HepG2 (cell line): ENCODE data around the gene SAPCD2. TPM values are rescaled to one million over a fixed set of nuclear protein-coding genes. Genes with fewer than 3 reads are reported as not detected.

Experiments
- PTBP1 ChIP-seq: fragments of 200-400 bp; formaldehyde crosslinking; IDR thresholded peaks from 2 replicates; pipeline ENCODE4 v1.6.1; 2018; ENCODE audit warnings: low read length, low read depth; ENCODE audit not compliant: poor library complexity, severe bottlenecking
- SATB2 ChIP-seq: sonication (generic); formaldehyde crosslinking; IDR thresholded peaks from 2 replicates; pipeline ENCODE4 v1.5.0; 2020; ENCODE audit warnings: missing genetic modification reagents
- TAF15 ChIP-seq: fragments of 200-400 bp; formaldehyde crosslinking; IDR thresholded peaks from one replicate; pipeline ENCODE4 v1.6.1; 2018; ENCODE audit warnings: mild to moderate bottlenecking, low read depth, low read length; ENCODE audit not compliant: poor library complexity, severe bottlenecking
- ZBTB38 ChIP-seq: sonication (generic); formaldehyde crosslinking; IDR thresholded peaks from 2 replicates; pipeline ENCODE4 v1.5.1; 2020; ENCODE audit warnings: mild to moderate bottlenecking, missing genetic modification reagents
- ZFP36 ChIP-seq: fragments of 150-350 bp; IDR thresholded peaks from 2 replicates; pipeline ENCODE4 v1.6.1; 2018; ENCODE audit warnings: borderline replicate concordance, low read length, low read depth; ENCODE audit not compliant: partially characterized antibody
- ZNF562 ChIP-seq: sonication (generic); formaldehyde crosslinking; IDR thresholded peaks from 2 replicates; pipeline ENCODE4 v1.8.0; 2022; ENCODE audit warnings: missing genetic modification reagents, borderline replicate concordance
- ZSCAN25 ChIP-seq: sonication (generic); formaldehyde crosslinking; IDR thresholded peaks from 2 replicates; pipeline ENCODE4 v1.8.0; 2022; ENCODE audit warnings: mild to moderate bottlenecking, missing genetic modification reagents
- polyA plus RNA-seq, 8 experiments: library from polyadenylated mRNA; depleted of rRNA in 3 of 8; stranded (reverse) in 7 of 8; unstranded in 1 of 8; fragments of >200 nt; fragmentation: Illumina TruSeq in 4 of 8; extraction: Trizol in 4 of 8; gene quantifications; 2 replicates each; pipeline versions ENCODE4 v1.2.1 to v1.2.3, GENCODE V29; 2011 to 2016; ENCODE audit warnings: low read depth in 4 of 8, missing spikeins in 1 of 8, mixed read lengths in 1 of 8; ENCODE audit not compliant: insufficient read depth in 1 of 8
- total RNA-seq, 5 experiments: library from RNA; depleted of rRNA; stranded (reverse); fragments of >200 nt; fragmentation: Illumina TruSeq; extraction: Trizol; gene quantifications; 2 replicates each; pipeline ENCODE4 v1.2.3, GENCODE V29; 2016; ENCODE audit warnings: low read depth in 1 of 5
- TF ChIP-seq, protein P1 (sequence below): sonication (generic); formaldehyde crosslinking; IDR thresholded peaks from 2 replicates; pipeline ENCODE4 v1.9.0; 2021; ENCODE audit warnings: missing genetic modification reagents, mild to moderate bottlenecking, borderline replicate concordance
- TF ChIP-seq, protein P2 (sequence below): sonication (generic); IDR thresholded peaks from 2 replicates; pipeline ENCODE4 v1.6.1; 2016; ENCODE audit warnings: low read depth, borderline replicate concordance
- TF ChIP-seq, protein P3 (sequence below): sonication (generic); formaldehyde crosslinking; IDR thresholded peaks from 2 replicates; pipeline ENCODE4 v1.8.0; 2022; ENCODE audit warnings: missing genetic modification reagents, mild to moderate bottlenecking, inconsistent platforms, borderline replicate concordance
- TF ChIP-seq, protein P4 (sequence below): sonication (generic); formaldehyde crosslinking; IDR thresholded peaks from 2 replicates; pipeline ENCODE4 v1.4.0; 2020; ENCODE audit warnings: missing genetic modification reagents, borderline replicate concordance
- TF ChIP-seq, protein P5 (sequence below): fragments of 450-650 bp; IDR thresholded peaks from 2 replicates; pipeline ENCODE4 v1.6.1; 2017; ENCODE audit warnings: mild to moderate bottlenecking
- TF ChIP-seq, protein P6 (sequence below): sonication (generic); formaldehyde crosslinking; IDR thresholded peaks from 2 replicates; pipeline ENCODE4 v1.8.0; 2022; ENCODE audit warnings: mild to moderate bottlenecking, missing genetic modification reagents

Gene SAPCD2
- total and polyA plus RNA-seq, 2 of the 13 experiments (the other 11 are each of a cell fraction or from before 2014, with no cell fraction given): 21.9 to 42.8 TPM

DNA sequence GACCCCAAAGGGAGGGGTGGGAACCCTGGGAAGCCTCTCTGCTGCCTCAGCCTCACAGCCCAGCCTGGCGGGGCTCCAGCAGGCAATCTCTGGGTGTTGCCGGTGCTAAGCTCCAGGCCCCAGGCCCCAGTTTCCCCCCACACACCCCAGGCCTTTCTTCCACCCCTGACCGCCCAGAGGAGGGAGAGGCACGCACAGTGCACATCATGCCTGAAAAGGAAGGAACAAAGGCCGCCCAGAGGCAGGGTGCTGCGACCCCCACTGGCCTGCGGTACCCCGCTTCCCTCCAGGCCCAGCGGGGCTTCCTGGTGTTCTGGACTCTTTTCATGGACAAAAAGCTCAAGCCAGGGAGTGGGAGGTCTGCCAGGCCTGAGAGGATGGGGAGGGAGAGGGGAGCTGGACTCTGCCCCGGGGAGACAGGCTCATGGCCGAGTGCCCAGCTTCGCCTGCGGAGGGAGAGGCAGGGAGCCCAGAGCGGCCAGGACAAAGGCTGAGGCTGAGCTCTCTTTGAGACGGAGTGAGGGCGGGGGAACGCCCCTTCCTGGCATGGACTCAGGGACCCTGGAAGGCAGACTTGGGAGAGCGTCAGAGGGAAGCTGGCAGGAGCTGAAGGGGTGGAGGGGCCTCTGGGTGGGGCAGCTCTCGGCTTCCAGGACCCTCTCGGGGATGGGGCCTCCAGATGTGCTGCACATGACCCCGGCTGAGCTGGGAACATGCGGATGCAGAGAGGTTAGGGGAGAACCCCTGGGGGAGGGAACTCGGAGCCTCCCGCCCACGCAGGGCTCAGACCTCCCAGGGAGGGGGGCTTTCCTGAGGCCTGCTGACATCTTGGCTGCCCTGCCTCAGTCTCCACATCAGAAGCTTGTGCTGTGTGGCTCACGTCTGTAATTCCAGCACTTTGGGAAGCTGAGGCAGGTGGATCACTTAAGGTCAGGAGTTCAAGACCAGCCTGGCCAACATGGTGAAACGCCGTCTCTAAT, 14.7 kb downstream of the SAPCD2 start (continued):
- TF ChIP-seq, protein P1, sequence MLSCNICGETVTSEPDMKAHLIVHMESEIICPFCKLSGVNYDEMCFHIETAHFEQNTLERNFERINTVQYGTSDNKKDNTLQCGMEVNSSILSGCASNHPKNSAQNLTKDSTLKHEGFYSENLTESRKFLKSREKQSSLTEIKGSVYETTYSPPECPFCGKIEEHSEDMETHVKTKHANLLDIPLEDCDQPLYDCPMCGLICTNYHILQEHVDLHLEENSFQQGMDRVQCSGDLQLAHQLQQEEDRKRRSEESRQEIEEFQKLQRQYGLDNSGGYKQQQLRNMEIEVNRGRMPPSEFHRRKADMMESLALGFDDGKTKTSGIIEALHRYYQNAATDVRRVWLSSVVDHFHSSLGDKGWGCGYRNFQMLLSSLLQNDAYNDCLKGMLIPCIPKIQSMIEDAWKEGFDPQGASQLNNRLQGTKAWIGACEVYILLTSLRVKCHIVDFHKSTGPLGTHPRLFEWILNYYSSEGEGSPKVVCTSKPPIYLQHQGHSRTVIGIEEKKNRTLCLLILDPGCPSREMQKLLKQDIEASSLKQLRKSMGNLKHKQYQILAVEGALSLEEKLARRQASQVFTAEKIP (CRISPR knock-in tag): no peak
- no peak for TF ChIP-seq ZNF562 (CRISPR knock-in tag)
- TF ChIP-seq, protein P2, sequence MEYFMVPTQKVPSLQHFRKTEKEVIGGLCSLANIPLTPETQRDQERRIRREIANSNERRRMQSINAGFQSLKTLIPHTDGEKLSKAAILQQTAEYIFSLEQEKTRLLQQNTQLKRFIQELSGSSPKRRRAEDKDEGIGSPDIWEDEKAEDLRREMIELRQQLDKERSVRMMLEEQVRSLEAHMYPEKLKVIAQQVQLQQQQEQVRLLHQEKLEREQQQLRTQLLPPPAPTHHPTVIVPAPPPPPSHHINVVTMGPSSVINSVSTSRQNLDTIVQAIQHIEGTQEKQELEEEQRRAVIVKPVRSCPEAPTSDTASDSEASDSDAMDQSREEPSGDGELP: no peak
- TF ChIP-seq, protein P3, sequence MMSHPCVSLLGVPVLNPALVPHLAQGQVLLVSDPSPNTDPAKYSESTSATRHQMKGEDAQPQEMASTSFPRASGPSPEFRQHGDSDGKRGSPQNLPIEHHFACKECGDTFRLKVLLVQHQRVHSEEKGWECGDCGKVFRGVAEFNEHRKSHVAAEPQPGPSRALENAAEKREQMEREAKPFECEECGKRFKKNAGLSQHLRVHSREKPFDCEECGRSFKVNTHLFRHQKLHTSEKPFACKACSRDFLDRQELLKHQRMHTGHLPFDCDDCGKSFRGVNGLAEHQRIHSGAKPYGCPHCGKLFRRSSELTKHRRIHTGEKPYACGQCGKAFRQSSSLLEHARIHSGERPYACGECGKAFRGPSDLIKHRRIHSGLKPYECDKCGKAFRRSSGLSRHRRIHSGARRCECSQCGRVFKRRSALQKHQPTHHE (CRISPR knock-in tag): 0 out of 2 replicates have a peak, but pooled peaks have one; percentile 60
- TF ChIP-seq, protein P4, sequence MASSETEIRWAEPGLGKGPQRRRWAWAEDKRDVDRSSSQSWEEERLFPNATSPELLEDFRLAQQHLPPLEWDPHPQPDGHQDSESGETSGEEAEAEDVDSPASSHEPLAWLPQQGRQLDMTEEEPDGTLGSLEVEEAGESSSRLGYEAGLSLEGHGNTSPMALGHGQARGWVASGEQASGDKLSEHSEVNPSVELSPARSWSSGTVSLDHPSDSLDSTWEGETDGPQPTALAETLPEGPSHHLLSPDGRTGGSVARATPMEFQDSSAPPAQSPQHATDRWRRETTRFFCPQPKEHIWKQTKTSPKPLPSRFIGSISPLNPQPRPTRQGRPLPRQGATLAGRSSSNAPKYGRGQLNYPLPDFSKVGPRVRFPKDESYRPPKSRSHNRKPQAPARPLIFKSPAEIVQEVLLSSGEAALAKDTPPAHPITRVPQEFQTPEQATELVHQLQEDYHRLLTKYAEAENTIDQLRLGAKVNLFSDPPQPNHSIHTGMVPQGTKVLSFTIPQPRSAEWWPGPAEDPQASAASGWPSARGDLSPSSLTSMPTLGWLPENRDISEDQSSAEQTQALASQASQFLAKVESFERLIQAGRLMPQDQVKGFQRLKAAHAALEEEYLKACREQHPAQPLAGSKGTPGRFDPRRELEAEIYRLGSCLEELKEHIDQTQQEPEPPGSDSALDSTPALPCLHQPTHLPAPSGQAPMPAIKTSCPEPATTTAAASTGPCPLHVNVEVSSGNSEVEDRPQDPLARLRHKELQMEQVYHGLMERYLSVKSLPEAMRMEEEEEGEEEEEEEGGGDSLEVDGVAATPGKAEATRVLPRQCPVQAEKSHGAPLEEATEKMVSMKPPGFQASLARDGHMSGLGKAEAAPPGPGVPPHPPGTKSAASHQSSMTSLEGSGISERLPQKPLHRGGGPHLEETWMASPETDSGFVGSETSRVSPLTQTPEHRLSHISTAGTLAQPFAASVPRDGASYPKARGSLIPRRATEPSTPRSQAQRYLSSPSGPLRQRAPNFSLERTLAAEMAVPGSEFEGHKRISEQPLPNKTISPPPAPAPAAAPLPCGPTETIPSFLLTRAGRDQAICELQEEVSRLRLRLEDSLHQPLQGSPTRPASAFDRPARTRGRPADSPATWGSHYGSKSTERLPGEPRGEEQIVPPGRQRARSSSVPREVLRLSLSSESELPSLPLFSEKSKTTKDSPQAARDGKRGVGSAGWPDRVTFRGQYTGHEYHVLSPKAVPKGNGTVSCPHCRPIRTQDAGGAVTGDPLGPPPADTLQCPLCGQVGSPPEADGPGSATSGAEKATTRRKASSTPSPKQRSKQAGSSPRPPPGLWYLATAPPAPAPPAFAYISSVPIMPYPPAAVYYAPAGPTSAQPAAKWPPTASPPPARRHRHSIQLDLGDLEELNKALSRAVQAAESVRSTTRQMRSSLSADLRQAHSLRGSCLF (CRISPR knock-in tag): no peak
- TF ChIP-seq, protein P5, sequence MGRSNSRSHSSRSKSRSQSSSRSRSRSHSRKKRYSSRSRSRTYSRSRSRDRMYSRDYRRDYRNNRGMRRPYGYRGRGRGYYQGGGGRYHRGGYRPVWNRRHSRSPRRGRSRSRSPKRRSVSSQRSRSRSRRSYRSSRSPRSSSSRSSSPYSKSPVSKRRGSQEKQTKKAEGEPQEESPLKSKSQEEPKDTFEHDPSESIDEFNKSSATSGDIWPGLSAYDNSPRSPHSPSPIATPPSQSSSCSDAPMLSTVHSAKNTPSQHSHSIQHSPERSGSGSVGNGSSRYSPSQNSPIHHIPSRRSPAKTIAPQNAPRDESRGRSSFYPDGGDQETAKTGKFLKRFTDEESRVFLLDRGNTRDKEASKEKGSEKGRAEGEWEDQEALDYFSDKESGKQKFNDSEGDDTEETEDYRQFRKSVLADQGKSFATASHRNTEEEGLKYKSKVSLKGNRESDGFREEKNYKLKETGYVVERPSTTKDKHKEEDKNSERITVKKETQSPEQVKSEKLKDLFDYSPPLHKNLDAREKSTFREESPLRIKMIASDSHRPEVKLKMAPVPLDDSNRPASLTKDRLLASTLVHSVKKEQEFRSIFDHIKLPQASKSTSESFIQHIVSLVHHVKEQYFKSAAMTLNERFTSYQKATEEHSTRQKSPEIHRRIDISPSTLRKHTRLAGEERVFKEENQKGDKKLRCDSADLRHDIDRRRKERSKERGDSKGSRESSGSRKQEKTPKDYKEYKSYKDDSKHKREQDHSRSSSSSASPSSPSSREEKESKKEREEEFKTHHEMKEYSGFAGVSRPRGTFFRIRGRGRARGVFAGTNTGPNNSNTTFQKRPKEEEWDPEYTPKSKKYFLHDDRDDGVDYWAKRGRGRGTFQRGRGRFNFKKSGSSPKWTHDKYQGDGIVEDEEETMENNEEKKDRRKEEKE: no peak
- TF ChIP-seq, protein P6, sequence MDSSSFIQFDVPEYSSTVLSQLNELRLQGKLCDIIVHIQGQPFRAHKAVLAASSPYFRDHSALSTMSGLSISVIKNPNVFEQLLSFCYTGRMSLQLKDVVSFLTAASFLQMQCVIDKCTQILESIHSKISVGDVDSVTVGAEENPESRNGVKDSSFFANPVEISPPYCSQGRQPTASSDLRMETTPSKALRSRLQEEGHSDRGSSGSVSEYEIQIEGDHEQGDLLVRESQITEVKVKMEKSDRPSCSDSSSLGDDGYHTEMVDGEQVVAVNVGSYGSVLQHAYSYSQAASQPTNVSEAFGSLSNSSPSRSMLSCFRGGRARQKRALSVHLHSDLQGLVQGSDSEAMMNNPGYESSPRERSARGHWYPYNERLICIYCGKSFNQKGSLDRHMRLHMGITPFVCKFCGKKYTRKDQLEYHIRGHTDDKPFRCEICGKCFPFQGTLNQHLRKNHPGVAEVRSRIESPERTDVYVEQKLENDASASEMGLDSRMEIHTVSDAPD (CRISPR knock-in tag): no peak; the same call in 1 of the 2 replicates
- TF ChIP-seq TAF15: no peak
- no peak for TF ChIP-seq SATB2 (CRISPR knock-in tag)
- peak; percentile 89 for TF ChIP-seq ZSCAN25 (CRISPR knock-in tag)
- no peak for TF ChIP-seq ZFP36
- no peak for TF ChIP-seq PTBP1
- TF ChIP-seq ZBTB38 (CRISPR knock-in tag): peak; percentile 40
